T-helper 1 cell (primary cell): Measurements from ENCODE around the gene NXNL1.
"Not testable (repeated sequence)": the region's sequence is repeated elsewhere in the genome, so short reads cannot be mapped to it uniquely, and the experiment has no call there.

Source experiments
- DNase-seq, 5 donors: peaks; one replicate each; pipeline ENCODE4 v3.0.0-alpha.2; 2012 to 2020
- total RNA-seq, 4 donors: gene quantifications; one replicate each; lab custom pipeline; 2026; lab: John Stamatoyannopoulos, UW

Gene NXNL1, protein sequence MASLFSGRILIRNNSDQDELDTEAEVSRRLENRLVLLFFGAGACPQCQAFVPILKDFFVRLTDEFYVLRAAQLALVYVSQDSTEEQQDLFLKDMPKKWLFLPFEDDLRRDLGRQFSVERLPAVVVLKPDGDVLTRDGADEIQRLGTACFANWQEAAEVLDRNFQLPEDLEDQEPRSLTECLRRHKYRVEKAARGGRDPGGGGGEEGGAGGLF
- total RNA-seq = 0 reads per million in 4 donors

- DNase-seq = no peak
Measured at GRCh38 chr19:17460372-17461230, at the start of gene NXNL1. Gene NXNL1 (minus strand): TSS chr19:17460926. CDS start chr19:17460869, 57 bp downstream.

GRCh38 chr19:17508558-17508933 lies 47.8 kb upstream of the NXNL1 start:
- not testable (repeated sequence) for DNase-seq

DNA sequence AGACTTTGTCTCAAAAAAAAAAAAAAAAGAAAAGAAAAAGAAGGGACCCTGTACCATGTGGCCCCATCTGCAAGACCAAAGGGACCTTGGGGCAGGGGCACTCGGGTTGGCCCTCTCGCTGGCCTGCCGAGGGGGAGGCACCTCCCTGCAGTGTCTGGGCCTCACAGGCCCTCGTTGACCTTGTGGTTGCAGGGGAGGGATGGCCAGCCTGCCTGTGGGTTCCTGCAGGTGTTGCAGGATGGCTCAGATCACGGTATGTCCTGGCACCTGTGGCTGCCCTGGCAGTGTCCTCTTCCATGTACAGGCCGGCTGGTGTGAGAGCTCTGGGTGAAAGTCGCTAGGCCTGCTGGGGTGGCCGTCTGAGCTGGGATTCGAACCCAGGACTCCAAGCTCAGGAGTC lies 46.0 kb upstream of the NXNL1 start:
- no peak for DNase-seq

DNA sequence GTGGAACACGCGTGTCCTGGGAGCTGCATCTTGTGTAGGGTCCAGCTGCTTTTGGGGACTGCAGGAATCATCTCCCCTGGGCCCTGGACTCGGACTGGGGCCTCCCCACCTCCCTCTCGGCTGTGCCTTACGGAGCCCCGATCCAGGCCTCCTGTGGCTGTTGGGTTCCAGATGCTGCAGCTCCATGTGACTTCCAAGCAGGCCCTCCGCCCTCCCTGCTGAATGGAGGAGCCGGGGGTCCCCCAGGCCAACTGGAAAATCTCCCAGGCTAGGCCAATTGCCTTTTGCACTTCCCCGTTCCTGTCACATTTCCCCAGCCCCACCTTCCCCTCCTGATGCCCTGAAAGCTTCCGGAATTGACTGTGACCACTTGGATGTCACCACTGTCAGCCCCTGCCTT lies 44.5 kb upstream of the NXNL1 start:
- DNase-seq = no peak

- DNase-seq = no peak
Measured at GRCh38 chr19:17504456-17504855, 43.7 kb upstream of the NXNL1 start.

DNA sequence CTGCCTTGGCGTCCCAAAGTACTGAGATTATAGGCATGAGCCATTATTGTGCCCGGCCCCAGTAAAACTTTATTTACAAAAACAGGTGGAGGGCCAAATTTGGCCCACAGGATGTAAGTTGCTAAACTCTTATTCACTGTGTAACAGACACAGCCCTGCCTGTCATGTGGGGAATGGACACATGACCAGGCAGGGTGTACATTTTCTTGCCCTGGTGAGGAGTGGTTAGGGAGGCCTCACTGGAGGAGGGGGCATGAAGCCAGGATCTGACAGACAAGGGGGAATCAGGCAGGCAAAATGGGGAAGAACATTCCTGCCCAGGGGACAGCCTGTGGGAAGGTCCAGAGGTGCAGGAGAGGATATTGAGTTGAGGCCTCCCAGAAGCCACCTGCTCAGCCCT lies 43.3 kb upstream of the NXNL1 start:
- no peak for DNase-seq

DNA sequence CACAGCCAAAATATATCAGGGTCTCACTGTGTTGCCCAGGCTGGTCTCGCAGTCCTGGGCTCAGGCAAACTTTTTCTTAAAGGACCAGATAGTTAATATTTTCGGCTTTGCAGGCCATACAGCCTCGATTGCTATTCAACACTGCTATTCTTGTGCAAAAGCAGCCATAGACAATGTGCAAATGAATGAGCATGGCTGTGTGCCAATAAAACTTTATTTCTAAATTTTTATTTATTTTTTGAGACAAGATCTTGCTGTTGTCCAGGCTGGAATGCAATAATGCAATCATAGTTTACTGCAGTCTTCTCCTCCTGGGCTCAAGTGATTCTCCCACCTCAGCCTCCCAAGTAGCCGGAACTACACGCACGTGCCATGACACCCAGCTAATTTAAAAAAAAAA lies 42.5 kb upstream of the NXNL1 start:
- DNase-seq = no peak

DNA sequence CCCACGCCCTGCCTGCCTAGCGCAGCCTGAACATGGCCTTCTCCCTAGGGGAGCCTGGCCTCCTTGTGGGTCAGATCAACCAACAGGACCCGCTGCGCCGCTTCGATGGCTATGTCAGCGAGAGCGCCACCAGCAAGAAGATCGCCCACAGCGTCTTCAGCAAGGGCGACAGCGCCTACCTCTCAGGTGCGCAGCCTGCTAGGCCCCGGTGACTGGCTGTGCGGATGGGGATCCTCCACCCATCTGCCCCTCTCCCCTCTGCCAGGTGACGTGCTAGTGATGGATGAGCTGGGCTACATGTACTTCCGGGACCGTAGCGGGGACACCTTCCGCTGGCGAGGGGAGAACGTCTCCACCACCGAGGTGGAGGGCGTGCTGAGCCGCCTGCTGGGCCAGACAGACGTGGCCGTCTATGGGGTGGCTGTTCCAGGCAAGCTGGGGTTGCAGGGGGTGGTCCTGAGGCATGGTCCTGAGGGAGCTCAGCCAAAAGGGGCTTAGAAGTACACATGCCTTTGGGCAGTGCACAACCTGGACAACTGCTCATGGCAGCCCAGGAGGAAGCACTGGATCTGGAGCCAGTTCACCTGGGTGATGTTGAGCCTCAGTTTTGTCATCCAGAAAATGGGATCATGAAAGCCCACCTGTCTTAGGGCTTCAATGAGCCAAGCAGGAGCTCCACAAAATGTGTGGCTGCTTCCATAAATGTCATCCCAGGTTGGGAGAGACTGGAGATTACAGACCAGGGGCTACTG lies 39.9 kb upstream of the NXNL1 start:
- no peak for DNase-seq

DNA sequence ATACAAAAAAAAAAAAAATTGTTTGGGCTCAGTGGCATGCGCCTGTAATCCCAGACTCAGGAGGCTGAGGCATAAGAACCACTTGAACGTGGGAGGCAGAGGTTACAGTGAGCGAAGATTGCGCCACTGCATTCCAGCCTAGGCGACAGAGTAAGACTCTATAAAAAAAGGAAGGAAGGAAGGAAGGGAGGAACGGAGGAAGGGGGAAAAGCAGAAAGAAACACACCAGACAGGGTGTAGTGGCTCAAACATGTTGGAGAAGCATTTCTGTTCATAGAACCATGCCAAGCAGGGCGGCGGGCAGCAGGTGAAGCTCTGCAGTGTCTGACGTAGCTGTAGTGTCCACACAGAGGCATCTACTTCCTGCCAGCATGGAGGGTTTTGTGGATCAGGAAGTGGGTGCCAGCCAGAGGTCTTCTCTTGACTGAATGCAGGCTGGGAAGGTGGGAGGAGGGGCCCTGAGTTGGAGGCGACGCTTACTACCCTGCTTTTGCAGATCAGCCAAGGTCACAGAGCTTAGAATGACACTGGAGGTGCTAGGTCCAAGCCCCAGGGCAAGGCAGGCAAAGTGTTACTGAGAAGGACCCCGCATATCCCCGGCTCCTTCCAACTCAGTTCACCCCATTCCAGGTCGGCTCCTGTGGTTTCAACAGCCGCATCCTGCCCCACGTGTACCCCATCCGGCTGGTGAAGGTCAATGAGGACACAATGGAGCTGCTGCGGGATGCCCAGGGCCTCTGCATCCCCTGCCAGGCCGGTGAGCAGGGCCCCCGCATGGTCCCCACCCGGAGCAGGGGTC lies 39.1 kb upstream of the NXNL1 start:
- DNase-seq = no peak

GRCh38 chr19:17499025-17499424 lies 38.3 kb upstream of the NXNL1 start:
- not testable (repeated sequence) for DNase-seq

DNA sequence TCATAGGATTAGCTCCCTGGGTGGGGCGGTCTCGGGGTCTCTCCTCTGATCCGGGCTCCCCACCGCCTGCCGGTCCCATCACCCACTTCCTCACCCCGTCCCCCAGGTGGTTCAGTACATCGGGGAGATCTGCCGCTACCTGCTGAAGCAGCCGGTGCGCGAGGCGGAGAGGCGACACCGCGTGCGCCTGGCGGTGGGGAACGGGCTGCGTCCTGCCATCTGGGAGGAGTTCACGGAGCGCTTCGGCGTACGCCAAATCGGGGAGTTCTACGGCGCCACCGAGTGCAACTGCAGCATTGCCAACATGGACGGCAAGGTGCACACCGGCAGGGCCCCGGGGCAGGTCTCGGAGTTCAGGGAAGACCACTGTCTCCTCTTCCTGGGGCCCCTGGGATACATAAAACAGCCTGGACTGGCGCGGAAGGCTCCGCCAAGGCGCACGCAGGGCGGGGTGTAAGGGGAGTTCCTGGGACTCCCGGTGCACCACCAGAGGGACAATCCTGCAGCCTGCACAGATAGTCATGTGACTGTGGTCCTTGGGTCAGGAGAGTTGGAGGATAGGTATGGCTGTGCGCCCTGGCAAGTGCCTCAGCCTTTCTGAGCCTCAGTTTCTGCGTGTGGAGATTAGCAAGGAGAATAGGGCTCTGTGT lies 36.5 kb upstream of the NXNL1 start:
- no peak for DNase-seq

DNA sequence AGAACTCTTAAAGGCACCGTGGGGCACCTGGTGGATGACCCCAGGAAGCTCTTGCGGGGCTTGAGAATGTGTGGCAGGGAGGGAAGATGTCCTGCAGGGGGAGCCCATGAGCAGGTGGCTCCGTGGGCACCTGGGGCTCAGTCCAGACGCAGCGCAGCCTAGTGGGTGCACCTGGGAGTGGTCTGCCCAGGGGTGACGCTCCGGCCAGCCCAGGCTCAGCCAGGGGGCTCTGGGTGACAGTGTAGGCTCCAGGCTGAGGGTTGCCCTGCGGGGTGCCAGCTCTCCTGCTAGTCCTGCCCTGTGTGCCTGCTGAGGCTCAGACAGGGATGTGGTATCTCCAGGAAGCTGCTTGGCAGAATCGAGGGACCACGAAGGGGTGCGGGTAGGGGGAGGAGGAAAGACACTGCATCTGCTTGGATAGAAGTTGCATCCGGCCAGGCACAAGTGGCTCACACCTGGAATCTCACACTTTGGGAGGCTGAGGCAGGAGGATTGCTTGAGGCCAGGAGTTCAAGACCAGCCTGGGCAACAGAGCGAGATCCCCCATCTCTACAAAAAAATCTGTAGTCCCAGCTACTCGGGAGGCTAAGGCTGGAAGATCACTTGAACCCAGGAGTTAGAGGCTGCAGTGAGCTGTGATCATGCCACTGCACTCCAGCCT lies 35.7 kb upstream of the NXNL1 start:
- peak; percentile 54 to 84 (median 66) for DNase-seq

GRCh38 chr19:17495639-17496296 lies 35.0 kb upstream of the NXNL1 start:
- no peak for DNase-seq

GRCh38 chr19:17491287-17491686 lies 30.6 kb upstream of the NXNL1 start:
- no peak for DNase-seq

DNA sequence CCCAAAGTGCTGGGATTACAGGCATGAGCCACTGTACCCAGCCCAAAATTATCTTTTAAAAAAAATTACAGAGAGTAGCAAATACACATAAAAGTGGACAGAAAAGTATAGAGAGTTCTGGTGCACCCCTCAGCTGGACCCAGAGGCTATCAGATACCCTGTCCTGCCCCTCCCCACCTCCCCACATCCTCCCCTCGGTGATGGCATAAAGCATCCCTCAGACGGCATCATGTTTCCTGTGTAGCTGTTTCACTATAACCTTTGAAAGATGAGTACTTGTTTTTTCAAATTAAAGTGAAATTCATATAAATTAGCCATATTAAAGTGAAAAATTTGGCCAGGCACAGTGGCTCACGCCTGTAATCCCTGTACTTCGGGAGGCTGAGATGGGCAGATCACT lies 29.7 kb upstream of the NXNL1 start:
- DNase-seq = peak in 1 of 5 donors; percentile 35

GRCh38 chr19:17489392-17490030 lies 28.8 kb upstream of the NXNL1 start:
- DNase-seq = no peak

- peak; percentile 46 to 74 (median 70) for DNase-seq
Measured at GRCh38 chr19:17488593-17489391, 28.1 kb upstream of the NXNL1 start.

- no peak for DNase-seq
Measured at GRCh38 chr19:17487284-17488121, 26.8 kb upstream of the NXNL1 start.
